Fibroblast of peridontal ligament (primary cell): Measurements from ENCODE around the gene TIMM13.

ENCODE experiments used
- DNase-seq: peaks from one replicate; pipeline ENCODE4 v3.0.0-alpha.2; 2010; ENCODE audit errors: extremely low read depth

Gene TIMM13

DNA sequence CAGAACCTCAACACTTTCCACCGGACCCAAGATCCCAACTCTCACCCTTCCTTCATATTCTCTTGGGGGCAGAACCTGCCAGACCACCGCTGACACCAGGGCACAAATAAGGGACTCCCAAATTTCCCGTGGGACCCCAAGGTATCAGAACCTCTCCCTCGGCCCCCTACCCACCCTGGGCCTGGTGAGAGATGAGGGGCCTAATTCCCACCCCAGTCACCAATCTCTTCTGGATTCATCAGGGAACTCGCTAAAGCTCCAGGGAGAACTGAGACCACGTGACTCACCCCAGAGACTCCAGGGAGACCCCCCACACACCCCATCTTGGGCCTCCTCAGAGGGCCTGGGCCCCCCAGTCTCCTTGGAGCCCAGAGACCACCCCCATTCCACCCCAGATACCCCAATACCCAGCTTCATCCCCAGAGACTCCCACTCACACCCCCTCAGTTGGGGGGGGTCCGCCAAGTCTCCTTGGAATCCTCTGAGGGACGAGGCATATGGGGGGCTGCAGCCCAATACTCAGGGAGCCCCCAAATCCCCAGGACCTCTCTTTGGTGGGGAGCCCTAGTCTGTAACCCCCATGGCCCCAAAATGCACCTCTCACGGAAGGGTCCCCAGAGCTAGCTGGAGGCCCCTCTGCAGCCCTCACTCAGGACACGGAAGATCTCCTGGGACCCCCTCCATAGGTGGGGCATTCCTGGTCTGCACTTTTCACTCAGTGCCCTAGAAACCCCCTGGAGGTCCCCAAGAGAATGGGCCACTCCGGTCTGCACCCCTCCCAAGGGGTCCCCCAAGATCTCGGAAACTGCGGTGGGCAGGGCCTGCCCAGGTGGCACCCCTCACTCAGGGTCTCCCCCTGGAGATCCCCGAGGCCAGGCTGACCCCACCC is 27.8 kb upstream of the TIMM13 start:
- no peak for DNase-seq

DNA sequence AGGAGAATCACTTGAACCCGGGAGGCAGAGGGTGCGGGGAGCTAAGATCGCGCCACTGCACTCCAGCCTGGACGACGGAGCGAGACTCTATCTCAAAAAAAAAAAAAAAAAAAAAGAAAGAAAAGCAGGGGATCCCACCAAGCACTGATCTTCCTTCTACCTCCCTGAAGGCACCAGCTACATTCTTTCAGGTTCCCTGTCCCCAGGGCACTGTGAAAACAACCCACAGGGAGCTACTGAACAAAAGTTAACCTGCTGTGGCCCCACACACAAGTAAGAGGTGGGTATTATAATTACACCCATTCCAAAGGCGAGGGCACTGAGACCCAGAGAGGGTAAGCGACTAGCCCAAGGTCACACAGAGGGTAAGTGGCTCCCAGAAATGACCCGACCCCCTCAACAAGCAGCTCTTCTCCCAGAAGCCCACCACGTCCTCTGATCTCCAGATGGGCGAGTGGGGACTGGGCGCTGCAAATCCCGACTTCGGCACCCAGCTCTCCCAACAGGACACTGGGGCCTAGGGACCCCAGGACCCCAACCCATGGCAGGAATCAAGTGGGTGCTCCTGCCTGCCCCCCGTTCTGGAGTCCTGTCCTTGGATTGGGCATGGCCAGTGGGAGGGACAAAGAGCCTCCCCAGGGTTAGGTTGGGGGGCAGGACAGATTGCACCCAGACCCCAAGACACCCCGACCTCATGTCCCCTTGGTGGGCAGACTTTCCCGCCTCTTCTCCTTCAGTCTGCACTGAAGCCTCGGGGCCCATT is 27.0 kb upstream of the TIMM13 start:
- DNase-seq: no peak

DNA sequence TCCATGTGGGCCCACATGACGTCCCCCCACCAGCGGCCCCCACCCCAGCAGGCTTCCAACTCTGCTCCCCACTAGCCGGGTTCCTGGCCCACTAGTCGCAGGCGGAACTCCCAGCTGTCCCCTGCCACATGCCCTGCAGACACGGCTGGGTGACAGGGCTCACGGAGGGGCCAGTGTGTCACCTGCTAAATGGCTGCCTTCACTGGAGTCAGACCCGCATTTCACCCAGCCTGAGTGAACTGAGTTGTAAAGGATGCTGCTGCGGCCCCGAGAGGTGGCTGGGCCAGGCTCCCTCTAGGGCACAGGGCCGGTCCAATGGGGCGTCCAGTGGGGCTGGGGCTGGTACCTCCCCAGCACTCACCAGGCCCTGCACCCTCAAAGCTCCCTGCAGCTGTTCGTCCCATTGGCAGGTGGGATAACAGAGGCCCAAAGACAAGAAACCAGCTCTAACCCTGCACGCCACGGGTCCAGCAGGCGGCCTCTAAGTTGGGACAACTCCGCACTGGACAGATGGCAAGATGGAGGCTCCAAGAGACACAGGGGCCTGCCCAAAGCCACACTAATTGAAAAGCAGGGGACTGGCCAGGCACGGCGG is 26.1 kb upstream of the TIMM13 start:
- DNase-seq: no peak

DNA sequence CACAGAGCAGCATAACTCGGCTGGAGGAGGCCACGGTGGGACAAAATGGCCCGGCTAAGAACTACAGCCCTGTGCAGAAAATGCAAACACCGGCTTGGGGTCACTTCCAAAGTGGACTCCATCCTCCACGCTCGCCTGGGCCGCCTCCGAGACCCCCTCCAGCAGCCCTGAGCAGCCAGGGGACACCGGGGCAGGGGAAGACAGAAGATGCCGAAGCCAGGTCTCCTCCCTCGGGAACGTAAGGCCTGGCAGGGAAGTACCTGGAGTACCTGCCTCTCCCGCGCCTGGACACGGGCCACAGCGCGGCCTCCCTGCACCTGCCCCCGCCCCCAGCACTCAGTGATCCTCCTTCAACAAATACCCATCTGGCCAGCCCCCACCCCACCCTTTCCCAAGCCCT is 24.4 kb upstream of the TIMM13 start:
- DNase-seq: no peak

DNA sequence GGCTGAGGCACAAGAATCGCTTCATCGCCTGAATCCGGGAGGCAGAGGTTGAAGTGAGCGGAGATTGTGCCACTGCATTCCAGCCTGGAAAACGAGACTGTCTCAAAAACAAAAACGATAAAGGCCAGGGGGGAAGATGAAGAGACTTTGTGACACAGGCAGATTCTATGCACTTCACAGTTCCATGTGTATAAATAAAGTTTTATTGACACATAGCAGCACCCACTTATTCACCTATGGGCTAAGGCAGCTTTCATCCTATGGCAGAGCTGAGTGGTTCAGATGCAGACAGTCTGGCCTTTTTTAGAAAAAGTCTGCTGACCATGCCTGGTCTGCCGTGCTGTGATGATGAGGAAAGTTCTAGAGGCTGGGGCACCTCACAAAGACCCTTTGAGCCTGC is 23.8 kb upstream of the TIMM13 start:
- no peak for DNase-seq

DNA sequence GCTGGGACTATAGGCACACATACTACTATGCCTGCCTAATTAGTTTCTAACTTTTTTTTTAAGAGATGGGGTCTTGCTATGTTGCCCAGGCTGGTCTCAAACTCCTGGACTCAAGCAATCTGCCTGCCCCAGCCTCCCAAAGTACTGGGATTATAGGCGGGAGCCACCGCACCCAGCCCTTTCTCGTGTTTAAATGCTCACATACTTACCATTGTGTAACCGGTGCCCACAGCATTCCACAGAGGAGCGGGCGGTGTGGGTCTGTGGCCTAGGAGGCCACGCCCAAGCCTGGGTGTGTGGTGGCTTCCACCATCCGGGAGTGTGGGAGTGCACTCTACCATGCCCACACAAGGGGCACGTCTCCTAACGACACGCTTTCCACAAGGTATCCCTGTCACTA is 21.6 kb upstream of the TIMM13 start:
- DNase-seq: no peak

DNA sequence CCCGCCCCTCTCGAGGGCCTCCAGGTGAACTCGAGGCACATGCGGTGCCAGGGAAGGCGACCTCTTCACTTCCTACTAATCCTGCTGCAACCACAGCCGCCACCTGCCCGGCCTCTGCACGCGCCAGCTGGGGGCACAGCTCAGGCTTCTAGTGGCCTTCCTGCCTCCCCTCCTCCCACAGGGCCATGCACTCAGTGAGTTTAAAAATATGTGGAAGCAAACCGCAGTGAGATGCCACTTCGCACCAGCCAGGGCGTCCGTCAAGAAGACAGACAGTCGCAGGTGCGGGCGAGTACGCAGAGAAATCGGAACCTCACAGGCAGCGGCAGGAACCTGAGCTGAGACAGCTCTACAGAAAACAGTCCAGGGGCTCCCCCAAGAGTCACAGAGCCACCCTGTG is 19.0 kb upstream of the TIMM13 start:
- DNase-seq: no peak

DNA sequence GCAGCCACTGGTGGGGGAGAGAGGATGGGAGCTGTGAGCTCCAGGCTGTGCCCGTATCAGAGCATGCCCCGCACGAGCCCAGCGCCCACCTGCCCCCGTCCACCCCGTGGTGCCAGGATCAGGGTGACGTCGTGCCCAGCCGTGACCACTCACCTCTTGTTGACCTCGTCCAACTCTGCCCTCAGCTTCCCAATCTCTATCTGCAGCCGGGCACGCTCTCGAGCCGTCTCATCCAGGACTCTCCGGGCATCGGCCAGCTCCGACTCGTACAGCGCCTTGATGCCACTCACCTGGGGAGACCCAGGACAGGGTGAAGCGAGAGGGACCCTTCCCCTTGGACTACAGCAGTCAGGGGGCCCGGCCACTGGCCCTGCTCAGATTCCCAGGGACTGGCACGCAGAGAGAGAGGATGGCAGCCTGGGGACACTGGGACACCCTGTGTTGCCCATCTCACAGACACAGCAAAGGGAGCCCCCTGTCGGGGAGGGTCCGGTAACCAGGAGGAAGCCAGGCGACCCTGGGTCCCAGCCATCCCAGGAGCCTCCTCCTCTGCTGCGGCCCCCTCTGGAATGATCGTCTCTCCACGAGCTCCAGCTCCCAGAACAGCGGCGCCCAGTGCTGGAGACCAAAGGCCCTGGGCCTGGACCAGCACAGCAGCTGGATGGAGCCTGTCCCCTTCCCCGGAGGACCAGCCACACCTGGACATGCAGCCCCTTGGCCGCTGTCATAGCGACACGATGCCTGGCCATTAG is 17.0 kb upstream of the TIMM13 start:
- no peak for DNase-seq

DNA sequence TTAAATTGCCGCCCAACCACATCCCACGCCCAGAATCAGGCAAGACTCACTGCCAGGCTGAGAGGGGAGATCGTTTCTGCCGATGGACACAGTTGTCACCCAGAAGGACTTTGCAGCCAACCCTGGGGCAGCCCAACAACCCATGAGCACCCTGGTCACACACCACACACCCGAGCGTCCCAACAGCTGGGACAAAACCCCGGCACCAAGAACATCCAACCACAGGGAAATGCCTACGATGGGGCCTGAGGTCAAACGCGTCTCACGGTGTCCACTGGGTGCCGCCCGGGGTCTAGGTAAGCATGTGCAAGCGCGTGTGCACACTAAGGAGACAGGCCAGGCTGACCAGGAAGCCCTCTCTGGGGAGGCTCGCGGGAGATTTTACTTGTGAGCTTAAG is 16.4 kb upstream of the TIMM13 start:
- DNase-seq: no peak

DNA sequence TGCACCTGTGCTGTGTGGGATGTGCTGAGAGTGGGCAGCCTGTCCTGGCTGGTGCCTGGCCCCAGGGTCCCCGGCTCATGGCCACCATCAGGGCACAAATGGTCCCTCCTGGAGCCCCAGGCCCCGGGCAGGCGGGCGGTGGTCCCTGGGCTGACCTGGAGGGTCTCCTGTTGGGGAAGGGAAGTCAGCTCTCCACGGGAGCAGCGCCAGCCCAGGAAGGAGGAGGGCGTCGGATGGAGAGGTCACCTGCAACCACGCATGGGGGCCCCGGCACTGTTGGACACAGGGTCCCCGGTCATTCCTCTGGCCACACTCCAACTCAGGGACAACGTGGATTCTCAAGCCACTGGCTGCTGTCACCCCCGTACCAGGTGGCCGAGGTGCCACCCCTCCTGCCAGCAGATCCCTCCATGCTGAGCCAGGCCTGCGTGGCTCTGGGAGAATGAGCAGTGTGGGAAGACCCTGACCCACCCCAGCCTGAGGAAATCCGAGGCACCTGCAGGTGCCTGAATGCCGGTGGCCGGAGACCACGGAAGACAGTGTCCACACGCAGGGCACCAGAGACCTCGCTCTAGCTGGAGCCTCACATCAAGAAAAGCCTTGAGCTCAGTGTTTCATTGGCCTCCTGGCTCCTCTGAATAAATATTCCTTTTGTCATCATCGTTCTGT is 15.9 kb upstream of the TIMM13 start:
- no peak for DNase-seq

DNA sequence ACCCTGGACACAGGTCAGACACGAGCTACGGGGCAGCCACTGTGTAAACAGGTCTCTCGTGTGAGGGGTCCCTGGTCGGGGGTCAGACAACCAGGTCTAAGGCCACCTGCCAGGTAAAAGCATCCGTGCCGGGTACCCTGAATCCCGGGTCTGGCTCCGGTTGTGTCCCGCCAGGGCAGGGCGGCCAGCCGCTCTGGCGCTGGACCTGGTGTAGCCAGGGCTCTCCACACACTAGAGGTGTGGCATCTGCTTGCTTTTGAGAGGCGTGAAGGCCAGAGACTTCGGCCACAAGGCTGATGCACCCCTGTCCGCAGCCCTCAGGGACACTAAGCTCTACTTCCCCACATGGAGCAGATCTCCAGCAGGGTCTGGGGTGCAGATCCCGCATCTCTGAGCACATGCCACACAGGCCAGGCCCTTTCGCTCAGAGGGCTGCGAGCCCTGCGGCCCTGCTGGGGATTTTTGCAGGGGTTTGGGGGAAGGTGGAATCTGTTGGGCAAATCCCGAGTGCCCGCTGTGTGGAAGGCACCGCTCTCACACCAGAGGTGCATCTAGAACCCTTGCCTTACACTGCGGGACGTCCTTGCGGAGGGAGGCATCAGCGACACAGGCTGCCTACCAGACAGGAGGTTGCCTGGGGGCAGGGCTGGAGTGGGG is 13.8 kb upstream of the TIMM13 start:
- no peak for DNase-seq

DNA sequence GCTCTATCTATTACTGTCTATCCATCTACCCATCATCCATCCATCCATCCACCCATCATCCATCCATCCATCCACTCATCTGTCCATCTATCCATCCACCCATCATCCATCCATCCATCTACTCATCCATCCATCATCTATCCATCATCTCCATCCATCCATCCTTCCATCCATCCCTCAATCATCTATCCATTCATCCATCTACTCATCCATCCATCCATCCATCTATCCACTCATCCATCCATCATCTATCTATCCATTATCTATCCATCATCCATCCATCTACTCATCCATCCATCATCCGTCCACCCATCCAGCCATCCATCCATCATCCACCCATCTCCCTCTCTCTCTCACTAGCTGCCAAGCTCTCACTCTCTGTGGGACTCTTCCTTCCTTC is 13.1 kb upstream of the TIMM13 start:
- DNase-seq: no peak

DNA sequence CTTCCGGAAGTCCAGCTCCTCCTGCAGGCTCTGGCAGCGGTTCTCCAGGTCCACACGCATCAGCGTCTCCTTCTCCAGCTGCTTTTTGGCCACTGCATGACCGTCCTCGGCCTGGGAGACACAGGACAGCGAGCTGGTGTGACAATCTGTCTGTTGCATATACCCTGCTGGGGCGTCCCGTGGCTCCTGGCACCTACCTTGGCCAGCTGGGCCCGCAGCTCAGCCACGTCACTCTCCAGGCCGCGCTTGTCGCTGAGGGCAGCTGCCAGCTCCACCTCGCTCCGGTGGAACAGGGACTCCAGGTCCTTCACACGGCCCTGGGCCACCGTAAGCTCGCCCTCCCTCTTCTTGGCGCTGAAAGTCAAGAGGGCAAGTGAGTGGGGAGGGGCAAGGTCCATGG is 10.8 kb upstream of the TIMM13 start:
- DNase-seq: no peak

DNA sequence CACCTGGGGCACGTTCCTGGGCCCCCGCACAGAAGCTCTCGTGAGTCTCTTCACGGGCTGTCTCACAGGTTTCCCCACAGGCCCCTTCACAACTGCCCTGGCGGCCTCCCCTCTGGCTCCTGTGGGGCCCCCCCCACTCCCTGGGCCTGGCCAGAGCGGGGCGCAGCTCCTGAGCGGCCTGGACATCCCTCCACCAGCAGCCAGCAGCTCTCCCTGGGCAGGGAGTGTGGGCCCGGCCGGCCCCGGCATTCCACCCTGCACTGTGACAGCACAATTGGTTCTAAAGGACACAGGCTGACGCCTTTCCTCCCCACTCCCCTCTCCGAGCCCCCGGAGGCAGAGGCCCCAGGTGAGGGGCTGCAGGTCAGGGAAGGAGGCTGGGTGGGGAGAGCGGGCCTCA is 9.5 kb upstream of the TIMM13 start:
- DNase-seq: no peak

DNA sequence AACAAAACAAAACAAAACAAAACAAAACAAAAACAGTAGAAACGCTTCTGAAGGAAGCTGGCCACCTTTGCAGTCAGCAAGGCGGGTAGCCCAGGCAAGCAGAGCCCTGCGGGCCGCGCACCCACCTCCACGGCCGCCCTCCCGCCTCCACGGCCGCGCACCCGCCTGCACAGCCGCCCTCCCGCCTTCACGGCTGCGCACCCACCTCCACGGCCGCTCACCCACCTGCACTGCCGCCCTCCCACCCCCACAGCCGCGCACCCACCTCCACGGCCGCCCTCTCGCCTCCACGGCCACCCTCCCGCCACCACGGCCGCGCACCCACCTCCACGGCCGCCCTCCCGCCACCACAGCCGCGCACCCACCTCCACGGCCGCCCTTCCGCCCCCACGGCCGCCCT is 9.0 kb upstream of the TIMM13 start:
- no peak for DNase-seq

DNA sequence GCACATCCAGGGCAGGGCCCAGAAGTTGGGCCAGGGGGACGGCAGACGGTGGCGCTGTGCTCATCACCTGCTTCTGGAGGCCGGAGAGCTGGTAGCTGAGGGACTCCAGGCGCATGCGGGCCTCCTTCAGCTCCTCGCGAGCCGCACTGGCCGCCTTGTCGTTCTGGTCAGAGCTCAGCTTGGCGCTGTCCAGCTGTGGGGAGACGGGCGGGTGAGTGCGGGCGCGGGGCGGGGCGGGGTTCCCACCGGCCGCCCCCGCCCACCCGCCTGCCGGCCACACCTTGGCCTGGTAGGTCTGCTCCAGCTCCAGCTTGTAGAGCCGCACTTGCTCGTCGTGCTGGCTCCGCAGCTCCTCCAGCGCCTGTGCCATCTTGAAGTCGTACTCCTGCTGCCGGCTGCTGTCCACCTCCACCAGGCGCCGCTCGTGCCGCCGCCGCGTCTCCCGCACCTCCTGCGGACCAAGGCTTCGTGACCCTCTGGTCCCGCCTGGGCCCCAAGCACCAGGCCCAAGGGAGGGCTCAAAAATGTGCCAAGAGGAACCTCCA is 7.4 kb upstream of the TIMM13 start:
- DNase-seq: no peak

DNA sequence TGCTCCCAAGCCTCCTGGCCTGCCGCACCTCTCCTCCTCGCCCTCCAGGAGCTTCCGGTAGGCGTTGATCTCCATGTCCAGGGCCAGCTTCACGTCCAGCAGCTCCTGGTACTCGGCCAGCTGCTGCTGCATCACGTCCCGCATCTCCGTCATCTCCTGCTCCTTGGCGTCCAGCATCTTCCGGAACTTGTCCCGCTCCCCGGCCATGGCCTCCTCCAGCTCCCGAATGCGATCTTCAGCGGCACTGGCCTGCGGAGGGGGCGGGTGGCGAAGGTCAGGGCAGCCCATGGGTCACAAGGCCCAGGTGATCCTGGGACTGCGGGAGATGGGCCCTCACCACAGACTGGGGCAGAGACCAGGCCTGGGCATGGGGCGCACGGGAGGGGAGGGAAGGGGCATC is 6.9 kb upstream of the TIMM13 start:
- DNase-seq: no peak

DNA sequence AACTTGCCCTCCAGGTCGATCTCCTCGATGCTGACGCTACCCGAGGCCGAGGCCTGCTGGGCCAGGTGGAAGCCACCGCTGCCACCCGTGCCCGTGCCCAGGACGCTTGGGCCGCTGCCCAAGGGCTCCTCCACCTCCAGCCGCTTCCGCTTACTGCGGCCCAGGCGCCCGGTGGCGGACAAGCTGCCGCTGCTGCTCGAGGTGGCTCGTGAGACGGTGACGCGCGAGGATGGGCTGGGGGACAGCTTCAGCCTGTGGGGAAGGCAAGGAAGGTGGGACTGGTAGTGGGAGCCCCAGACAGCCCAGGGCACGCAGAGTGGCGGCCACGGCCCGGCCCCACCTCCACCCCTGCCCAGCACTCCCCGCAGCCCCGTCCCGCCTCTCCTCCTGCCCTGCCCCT is 6.5 kb upstream of the TIMM13 start:
- no peak for DNase-seq

DNA sequence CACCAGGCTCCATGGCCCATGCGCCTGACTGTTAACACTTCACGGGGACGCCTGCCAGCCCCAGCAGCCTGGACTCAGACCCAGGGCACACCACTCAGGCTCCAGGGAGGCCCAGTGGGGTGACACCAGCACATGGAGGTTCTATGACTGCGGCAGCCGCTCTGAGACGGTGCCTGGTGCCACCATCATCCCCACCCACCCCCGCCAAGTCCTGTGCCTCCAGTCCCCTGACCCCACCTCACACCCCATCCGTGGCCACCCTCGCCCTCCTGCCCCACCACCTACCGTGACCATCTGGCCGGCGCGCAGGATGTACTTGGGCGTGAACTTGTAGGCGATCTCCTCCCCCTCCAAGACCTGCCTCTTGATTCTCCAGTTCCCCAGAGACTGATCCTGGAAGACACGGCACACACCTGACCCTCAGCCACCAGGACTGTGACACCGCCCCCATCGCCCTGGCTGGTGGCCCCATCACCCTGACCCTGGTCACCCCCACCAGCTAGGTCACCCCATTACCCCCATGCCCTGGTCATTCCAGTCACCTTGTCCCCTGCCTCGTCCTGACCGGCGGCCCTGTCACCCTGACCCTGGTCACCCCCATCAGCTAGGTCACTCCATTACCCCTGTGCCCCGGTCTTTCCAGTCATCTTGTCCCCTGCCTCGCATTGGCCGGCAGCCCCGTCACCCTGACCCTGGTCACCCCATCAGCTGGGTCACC is 4.9 kb upstream of the TIMM13 start:
- DNase-seq: no peak
